Ectodermal cell (in vitro differentiated cells): ENCODE measurements around the gene PCYT2.

Experiments used
- H3K27ac ChIP-seq: 2 replicates; pipeline ENCODE4 v1.7.0; 2013; ENCODE audit warnings: mild to moderate bottlenecking, low read depth, low read length; ENCODE audit not compliant: insufficient read depth, poor library complexity, severe bottlenecking
- H3K27me3 ChIP-seq: 2 replicates; pipeline ENCODE4 v1.7.0; 2013; ENCODE audit warnings: mild to moderate bottlenecking, low read length; ENCODE audit not compliant: insufficient read depth, control insufficient read depth, poor library complexity, severe bottlenecking
- H3K36me3 ChIP-seq: one replicate; pipeline ENCODE4 v1.7.0; 2013; ENCODE audit warnings: low read length; ENCODE audit not compliant: control insufficient read depth, insufficient read depth
- H3K4me1 ChIP-seq: one replicate; pipeline ENCODE4 v1.7.0; 2013; ENCODE audit warnings: low read length; ENCODE audit not compliant: control insufficient read depth, insufficient read depth
- H3K4me3 ChIP-seq: 2 replicates; pipeline ENCODE4 v1.7.0; 2013; ENCODE audit warnings: low read depth, low read length, control low read depth; ENCODE audit not compliant: insufficient read depth
- H3K9me3 ChIP-seq: 2 replicates; pipeline ENCODE4 v1.7.0; 2013; ENCODE audit warnings: mild to moderate bottlenecking, low read length, moderate library complexity; ENCODE audit not compliant: control insufficient read depth
- WGBS, 2 experiments: methylation state at CpG; one replicate each; pipeline ENCODE4 v1.1.7; 2013; ENCODE audit warnings: missing lambda C conversion rate in 2 of 2; 5-methylcytosine and 5-hydroxymethylcytosine counted together

The PCYT2 gene

GRCh38 chr17:81858967-81859905 is 52.0 kb downstream of the PCYT2 start:
- Histone ChIP-seq H3K27ac (no peak overlapping the region), H3K27me3 (no peaks in the 10 kb centered on the region), H3K4me1 (peaks cover 9% of the 10 kb centered on the region), H3K9me3 (no peaks in the 10 kb centered on the region), H3K36me3 (peaks cover 28% of the 10 kb centered on the region), H3K4me3 (peak overlapping the region; percentile 94)
- WGBS, 2 experiments = 77 to 81% methylated on average over 23 of the region's 23 CpGs

DNA sequence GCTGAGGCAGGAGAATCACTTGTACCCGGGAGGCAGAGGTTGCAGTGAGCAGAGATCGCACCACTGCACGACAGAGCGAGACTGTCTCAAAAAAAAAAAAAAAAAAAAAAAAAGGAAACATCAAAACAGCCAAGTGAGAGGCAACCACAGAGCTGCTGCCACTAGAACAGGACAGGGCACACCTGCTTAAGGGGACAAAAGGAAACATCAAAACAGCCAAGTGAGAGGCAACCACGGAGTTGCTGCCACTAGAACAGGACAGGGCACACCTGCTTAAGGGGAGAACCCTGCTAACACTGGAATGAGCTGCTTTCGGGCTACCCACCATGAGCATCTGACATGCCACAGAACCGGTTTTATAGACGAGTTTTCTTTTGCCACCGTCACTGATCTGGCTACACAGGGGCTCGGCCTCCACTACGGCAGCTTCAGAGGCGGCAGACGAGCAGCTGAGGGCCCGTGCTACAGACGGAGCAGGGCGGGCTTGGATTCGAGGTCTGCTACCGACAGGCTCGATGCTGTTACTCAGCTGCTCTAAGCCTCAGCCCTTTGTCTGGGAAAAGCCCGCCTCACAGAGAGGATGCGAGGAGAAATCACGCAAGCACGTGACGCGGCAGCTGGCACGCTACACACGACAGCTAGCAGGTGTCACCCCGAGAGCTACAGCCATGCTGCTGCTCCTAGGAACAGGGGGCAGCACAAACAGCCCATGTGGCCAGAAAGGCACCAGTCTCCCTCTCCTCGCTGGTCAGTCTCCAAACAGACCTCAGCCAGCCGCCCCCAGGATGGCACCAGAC is 52.8 kb downstream of the PCYT2 start:
- Histone ChIP-seq H3K9me3 (no peaks in the 10 kb centered on the region), H3K4me1 (peaks cover 9% of the 10 kb centered on the region), H3K4me3 (no peak overlapping the region), H3K27me3 (no peaks in the 10 kb centered on the region), H3K27ac (no peak overlapping the region), H3K36me3 (peaks cover 33% of the 10 kb centered on the region)
- WGBS, 2 experiments = 94% methylated on average over 30 of the region's 30 CpGs

GRCh38 chr17:81854974-81855774 is 56.0 kb downstream of the PCYT2 start:
- Histone ChIP-seq H3K9me3 (no peaks in the 10 kb centered on the region), H3K4me3 (no peak overlapping the region), H3K27ac (no peak overlapping the region), H3K36me3 (peaks cover 53% of the 10 kb centered on the region), H3K27me3 (no peaks in the 10 kb centered on the region), H3K4me1 (peaks cover 9% of the 10 kb centered on the region)
- WGBS, 2 experiments = 95% methylated on average over 29 of the region's 29 CpGs

GRCh38 chr17:81852237-81852636 is 59.0 kb downstream of the PCYT2 start:
- Histone ChIP-seq H3K27me3 (no peaks in the 10 kb centered on the region), H3K27ac (no peak overlapping the region), H3K4me3 (no peak overlapping the region), H3K9me3 (no peaks in the 10 kb centered on the region), H3K36me3 (peaks cover 50% of the 10 kb centered on the region), H3K4me1 (no peaks in the 10 kb centered on the region)
- 96 to 98% methylated on average over 12 of the region's 12 CpGs for WGBS, 2 experiments

GRCh38 chr17:81851423-81851822 is 59.8 kb downstream of the PCYT2 start:
- H3K27ac ChIP-seq = no peak overlapping the region
- H3K4me1 ChIP-seq = no peaks in the 10 kb centered on the region
- no peak overlapping the region for H3K4me3 ChIP-seq
- H3K36me3 ChIP-seq = peaks cover 59% of the 10 kb centered on the region
- H3K9me3 ChIP-seq = no peaks in the 10 kb centered on the region
- no peaks in the 10 kb centered on the region for H3K27me3 ChIP-seq
- 96% methylated on average over 16 of the region's 16 CpGs for WGBS, 2 experiments
